ENCODE measurements around the gene DYNC1H1.
A peak's percentile ranks its signal among the peaks of the same experiment; 100 is the strongest.

GRCh38 chr14:102097441-102098135, 133.2 kb downstream of the DYNC1H1 start:
- peak; percentile 40; the same call in 1 of the 2 replicates for TF ChIP-seq SP1 (IDR thresholded peaks at IDR 0.05; ENCODE audit: low read depth)
- no peak for TF ChIP-seq CTCF (IDR thresholded peaks at IDR 0.05 in 2 of 3, conservative IDR thresholded peaks at IDR 0.05 in 1 of 3; ENCODE audit: borderline replicate concordance in 1 of 3, insufficient read depth in 1 of 3, low read depth in 2 of 3, low read length in 2 of 3)
- TF ChIP-seq EZH2 (IDR thresholded peaks at IDR 0.05), result no peak
- no peak for TF ChIP-seq CEBPB (IDR thresholded peaks at IDR 0.05; ENCODE audit: low read depth)

Data from HCT116 (cell line).